ENCODE results near the gene LATS2. TPM values are rescaled to one million over a fixed set of nuclear protein-coding genes. Genes with fewer than 3 reads are reported as not detected.

Gene LATS2
- total and polyA plus RNA-seq, 11 donors, result 7.8 to 35.6 (median 25.8) TPM

DNA sequence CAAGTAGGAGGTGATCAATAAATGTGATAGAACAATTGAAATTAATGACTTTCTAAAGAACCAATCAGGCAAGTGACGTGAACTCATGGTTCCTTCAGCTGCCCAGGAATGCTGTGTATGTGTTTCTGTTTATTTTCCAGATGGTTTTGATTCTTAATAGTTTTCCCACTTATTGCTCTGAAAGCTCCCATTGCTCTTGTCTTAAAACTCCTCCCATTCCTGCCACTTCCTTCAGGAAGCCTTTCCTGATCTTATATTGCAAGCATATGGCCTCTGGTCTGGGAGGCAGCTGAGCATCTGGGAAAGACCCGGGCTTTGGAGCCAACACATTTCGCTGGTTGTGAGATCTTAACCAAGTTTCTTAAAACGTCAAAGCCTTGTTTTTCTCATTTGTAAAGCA is 17.1 kb upstream of the LATS2 start:
- H3K4me1 ChIP-seq, result peaks cover 0 to 44% (median 14%) of the 10 kb centered on the region in 12 donors
- H3K27ac ChIP-seq, result peak overlapping the region in 1 of 12 donors; percentile 39
- DNase-seq (no peak), ATAC-seq (no peak)
- no peak overlapping the region for H3K4me3 ChIP-seq
- 86 to 90% (median 88%) methylated on average over 4 of the region's 4 CpGs for WGBS, 4 donors
- no peaks in the 10 kb centered on the region for H3K27me3 ChIP-seq
- H3K36me3 ChIP-seq, result no peaks in the 10 kb centered on the region
- intact Hi-C loops (cut with DNase I), result no loop called here
- TF ChIP-seq, protein P1, sequence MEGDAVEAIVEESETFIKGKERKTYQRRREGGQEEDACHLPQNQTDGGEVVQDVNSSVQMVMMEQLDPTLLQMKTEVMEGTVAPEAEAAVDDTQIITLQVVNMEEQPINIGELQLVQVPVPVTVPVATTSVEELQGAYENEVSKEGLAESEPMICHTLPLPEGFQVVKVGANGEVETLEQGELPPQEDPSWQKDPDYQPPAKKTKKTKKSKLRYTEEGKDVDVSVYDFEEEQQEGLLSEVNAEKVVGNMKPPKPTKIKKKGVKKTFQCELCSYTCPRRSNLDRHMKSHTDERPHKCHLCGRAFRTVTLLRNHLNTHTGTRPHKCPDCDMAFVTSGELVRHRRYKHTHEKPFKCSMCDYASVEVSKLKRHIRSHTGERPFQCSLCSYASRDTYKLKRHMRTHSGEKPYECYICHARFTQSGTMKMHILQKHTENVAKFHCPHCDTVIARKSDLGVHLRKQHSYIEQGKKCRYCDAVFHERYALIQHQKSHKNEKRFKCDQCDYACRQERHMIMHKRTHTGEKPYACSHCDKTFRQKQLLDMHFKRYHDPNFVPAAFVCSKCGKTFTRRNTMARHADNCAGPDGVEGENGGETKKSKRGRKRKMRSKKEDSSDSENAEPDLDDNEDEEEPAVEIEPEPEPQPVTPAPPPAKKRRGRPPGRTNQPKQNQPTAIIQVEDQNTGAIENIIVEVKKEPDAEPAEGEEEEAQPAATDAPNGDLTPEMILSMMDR (IDR thresholded peaks at IDR 0.05), result no peak
- TF ChIP-seq POLR2A (IDR thresholded peaks at IDR 0.05), result no peak
- no peaks in the 10 kb centered on the region for H3K9me3 ChIP-seq

DNA sequence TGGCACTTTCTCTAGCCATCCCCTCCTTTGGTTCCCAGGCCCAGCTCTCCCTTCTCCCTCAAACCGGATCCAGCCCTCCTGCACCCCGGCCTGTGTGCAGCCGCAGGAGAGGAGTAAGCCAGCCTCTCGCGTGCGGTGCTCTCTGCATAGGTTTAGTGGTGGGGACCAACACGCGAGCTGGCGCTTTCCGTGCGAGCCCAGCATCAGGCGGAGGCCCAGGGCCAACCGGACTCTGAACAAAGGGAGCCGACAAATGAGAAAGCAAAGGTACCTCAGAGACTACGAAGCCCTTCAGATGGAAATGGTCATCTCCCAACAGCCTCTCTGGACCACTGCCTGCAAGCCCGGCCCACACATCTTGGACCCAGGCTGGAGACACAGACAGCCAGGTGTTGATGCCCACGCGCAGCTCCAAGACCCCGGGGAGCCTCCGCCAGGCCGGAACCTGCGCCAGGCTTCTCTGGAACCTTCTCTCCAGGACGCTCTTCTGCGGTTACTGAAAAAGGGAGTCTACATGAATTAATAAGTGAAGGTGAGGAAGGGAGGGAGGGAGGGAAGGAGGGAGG is 16.5 kb upstream of the LATS2 start:
- Histone ChIP-seq H3K27ac (no peak overlapping the region), H3K27me3 (no peaks in the 10 kb centered on the region), H3K36me3 (no peaks in the 10 kb centered on the region), H3K4me3 (no peak overlapping the region), H3K4me1 (peaks cover 0 to 44% (median 14%) of the 10 kb centered on the region in 12 donors), H3K9me3 (no peaks in the 10 kb centered on the region)
- TF ChIP-seq, protein P1 (IDR thresholded peaks at IDR 0.05), result no peak
- TF ChIP-seq POLR2A (IDR thresholded peaks at IDR 0.05), result no peak
- 95 to 98% (median 97%) methylated on average over 23 to 24 of the region's 24 CpGs for WGBS, 4 donors
- intact Hi-C loops (cut with DNase I), result no loop called here
- ATAC-seq (no peak), DNase-seq (no peak)

DNA sequence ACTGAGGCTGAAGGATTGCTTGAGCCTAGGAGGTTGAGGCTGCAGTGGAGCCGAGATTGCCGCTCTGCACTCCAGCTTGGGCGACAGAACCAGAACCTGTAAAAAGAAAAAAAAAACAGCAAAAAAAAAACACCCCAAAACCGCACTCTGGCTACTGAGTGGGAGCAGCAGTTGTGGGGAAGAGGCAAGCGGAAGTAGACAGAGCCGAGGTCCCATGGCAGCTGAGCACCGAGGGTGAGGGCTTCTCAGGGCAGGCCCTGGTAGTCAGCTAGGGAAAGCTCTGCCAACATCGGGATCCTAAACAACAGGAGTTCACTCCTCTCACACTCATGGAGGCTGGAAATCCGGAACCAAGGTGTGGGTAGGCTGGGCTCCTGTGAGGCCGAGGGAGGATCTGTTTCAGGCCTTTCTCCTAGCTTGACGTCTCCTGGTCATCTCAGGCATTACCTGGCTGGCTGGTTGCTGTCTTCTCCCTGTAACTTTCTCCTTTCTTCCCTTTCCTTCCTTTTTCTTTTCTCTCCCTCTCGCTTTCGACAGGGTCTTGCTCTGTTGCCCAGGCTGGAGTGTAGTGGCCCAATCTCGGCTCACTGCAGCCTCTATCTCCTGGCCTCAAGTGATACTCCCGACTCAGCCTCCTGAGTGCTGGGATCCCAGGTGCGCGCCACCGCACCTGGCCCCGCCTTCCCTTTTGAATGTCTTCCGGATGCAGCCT is 15.8 kb upstream of the LATS2 start:
- no peak for ATAC-seq
- TF ChIP-seq, protein P1 (IDR thresholded peaks at IDR 0.05), result no peak
- no peak for TF ChIP-seq POLR2A (IDR thresholded peaks at IDR 0.05)
- no peaks in the 10 kb centered on the region for H3K36me3 ChIP-seq
- H3K9me3 ChIP-seq, result no peaks in the 10 kb centered on the region
- intact Hi-C loops (cut with DNase I), result no loop called here
- DNase-seq, result no peak
- WGBS, 4 donors, result 88 to 95% (median 91%) methylated on average over 20 of the region's 20 CpGs
- peaks cover 0 to 44% (median 14%) of the 10 kb centered on the region in 12 donors for H3K4me1 ChIP-seq
- no peaks in the 10 kb centered on the region for H3K27me3 ChIP-seq
- H3K4me3 ChIP-seq, result no peak overlapping the region
- H3K27ac ChIP-seq, result no peak overlapping the region

DNA sequence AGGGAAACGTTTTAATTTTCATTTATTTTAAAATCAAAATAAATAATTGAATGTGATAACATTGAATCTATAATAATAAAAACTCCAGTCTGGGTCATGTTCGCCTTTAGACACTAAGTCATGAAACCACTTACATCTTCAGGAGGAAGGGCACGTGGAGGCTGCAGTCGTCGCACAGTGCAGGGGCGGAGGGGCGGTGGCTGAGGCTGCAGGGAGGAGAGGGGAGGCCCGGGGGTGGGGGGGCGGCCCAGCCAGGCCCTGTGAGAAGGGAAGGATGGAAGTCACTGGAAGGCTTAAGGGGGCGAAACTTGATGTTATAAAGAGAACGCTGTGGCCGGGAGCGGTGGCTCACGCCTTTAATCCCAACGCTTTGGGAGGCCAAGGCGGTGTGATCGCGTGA is 14.9 kb upstream of the LATS2 start:
- Histone ChIP-seq H3K9me3 (no peaks in the 10 kb centered on the region), H3K27ac (peak overlapping the region in 3 of 12 donors; percentile 67 to 89 (median 87)), H3K4me1 (peaks cover 0 to 48% (median 15%) of the 10 kb centered on the region in 12 donors), H3K4me3 (peak overlapping the region in 11 of 12 donors; percentile 51 to 89 (median 69)), H3K36me3 (no peaks in the 10 kb centered on the region), H3K27me3 (no peaks in the 10 kb centered on the region)
- intact Hi-C loops (cut with DNase I), result no loop called here
- 75 to 80% (median 76%) methylated on average over 18 of the region's 18 CpGs for WGBS, 4 donors
- TF ChIP-seq, protein P1 (IDR thresholded peaks at IDR 0.05), result no peak
- TF ChIP-seq POLR2A (IDR thresholded peaks at IDR 0.05), result no peak
- ATAC-seq (no peak), DNase-seq (no peak)
